GM18507 (cell line): ENCODE results near the gene ZNF667.

Source experiments
- DNase-seq: peaks from one replicate; pipeline ENCODE4 v3.0.0; 2011; ENCODE audit warnings: low read depth; ENCODE audit not compliant: insufficient read length; ENCODE audit errors: extremely low spot score
- FAIRE-seq: peaks from 2 replicates; lab custom pipeline; 2011; peaks lifted over from hg19 to GRCh38; lab: Jason Lieb, UNC

Gene ZNF667

DNA sequence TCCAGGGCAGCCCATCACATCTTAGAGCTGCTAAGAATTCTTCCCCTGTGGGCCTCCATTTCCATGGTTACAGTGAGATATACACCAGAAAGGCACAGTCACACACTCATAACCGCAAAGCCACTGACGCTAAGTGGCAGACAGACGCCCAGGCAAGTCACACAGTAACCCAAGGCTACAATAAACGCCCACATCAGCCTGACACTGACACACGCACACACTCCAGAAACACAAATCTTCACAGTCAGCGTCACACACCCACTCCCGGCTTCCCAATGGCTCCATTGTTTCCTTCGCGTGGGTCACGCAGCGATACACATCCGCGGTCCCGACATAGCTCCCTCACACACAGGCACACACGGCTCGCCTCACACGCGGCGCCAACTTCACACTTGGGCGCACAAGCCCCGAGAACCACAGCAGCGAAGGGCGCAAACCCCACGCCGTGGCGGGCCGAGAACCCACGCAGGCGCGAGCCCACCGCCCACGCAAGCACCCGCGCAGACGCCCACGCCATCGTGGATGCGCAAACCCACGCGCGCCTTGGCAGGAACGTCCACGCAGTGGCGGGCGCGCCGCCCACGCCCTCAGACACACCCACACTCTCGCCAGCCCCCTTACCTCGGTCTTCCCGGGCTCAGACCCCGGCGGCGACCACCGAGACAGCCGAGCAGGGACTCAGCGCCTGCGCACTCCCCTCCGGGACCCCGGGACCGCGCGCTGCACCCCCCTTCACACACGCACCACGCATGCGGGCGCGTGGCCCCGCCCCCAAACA is at the start of gene ZNF667:
ZNF667 (minus strand) TSS at position 695 of the 778 bp plus-strand sequence. CDS start 14,975 bp downstream, outside the sequence.
- no peak for FAIRE-seq
- no peak for DNase-seq

DNA sequence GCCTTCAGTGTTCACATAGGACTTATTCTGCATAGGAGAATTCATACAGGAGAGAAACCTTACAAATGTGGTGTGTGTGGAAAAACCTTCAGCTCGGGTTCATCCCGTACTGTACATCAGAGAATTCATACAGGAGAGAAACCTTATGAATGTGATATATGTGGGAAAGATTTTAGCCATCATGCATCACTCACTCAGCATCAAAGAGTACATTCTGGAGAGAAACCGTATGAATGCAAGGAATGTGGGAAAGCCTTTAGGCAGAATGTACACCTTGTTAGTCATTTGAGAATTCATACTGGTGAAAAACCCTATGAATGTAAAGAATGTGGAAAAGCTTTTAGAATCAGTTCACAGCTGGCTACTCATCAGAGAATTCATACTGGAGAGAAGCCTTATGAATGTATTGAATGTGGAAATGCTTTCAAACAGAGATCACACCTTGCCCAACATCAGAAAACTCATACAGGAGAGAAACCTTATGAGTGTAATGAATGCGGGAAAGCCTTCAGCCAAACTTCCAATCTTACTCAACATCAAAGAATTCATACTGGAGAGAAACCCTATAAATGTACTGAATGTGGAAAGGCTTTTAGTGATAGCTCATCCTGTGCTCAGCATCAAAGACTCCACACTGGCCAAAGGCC is 48.2 kb upstream of the ZNF667 start:
- DNase-seq, result no peak
- no peak for FAIRE-seq

DNA sequence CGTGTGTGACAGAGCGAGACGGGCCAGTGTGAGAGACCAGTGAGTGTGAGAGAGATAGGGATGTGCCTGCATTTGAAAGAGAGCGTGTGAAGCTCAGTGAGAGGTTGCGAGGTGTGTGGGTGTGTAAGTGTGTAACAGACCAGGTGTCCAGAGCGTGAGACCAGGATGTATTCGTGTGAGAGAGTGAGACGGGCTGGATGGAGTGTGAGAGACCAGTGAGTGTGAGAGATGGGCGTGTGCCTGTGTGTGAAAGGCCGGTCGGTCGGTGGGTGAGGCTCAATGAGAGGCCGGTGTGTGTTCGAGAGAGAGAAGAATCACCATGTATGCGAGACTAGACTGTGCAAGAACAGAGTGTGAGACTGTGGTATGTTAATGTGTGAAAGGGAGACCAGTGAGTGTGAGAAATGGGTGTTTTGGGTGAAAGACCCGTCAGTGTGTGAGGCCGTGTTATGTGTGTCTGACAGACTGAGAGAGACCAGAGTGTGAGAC is 31.2 kb upstream of the ZNF667 start:
- FAIRE-seq (no peak), DNase-seq (no peak)

DNA sequence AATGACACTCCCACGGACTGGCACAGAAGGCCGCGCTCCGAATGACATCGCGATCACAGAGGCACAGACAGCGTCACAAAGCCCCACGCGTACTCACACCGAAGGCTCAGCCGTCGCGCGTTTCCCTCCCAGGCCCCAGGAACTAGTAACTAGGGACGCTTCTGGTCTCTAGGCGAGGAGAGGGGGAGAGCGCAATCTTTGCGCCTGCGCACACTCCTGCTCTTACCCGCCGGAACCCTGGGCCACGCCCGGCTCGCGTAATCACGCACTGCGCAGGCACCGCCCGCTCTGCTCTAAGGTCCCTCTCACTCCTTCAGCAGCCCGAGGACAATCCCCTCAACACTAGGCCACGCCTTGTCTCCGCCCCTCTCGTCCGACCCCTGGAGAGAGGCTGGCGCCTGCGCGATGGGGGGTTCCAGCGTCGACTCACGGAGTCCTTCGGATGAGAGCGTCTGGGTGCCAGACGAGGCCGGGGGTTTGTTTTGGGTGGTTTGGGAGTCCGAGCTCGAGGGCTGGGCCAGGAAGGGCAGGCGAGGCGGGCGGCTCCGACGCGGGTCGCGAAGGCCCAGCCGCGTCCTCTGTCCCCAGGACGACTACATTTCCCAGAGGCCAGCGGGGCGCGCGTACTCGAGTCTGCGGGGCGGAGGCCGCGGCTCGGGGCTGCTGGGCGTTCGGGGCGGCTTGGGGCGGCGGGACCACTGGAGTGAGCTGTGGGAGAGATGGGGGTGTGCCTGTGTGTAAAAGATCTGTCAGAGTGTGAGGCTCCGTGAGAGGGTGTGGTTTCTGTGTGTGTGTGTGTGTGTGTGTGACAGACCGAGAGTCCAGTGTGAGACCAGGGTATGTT is 30.5 kb upstream of the ZNF667 start, which contains the start of gene ZNF471:
ZNF471 (plus strand) TSS at position 410 of the 844 bp plus-strand sequence. CDS start 3,717 bp downstream, outside the sequence.
- no peak for FAIRE-seq

DNA sequence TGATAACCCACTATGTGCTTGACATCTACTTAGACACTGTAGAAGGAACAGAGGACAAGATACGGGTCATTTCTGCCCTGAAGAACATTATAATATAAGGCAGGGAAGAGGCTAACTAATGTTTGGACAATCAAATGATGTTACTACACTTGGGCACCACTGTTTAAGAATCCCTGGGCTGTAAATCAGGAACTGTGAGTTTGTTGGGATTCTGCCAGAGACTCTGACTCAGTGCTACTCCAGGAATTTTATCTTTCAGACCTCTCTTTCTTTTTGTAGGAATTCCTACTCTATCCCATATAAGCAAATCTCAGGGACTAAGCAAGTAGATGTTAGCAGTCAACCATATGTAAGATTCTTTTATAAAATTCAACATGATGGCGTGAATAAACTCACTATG is 27.4 kb upstream of the ZNF667 start:
- no peak for FAIRE-seq
- DNase-seq, result no peak

More for the DNA sequence above, 30.5 kb upstream of the ZNF667 start, which contains the start of gene ZNF471:
- no peak for DNase-seq

DNA sequence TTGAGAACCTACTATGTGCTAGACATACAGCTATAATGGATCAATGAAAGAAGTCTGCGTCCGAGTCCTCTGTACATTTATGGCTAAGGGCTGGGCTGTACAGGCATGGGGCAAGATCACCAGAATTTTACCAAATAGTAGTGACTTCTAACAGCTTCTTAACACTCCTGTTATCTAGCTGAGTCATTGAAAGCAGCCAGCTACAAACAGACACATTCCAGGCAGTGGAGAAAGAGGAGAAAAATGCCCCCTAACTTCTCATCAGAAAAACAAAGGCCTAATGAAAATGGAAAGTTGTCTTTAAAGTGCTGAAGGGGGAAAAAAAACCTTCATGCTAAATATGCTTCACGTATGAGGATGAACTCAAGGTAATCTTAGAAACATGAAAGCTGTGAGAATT is 14.3 kb upstream of the ZNF667 start:
- no peak for FAIRE-seq

DNA sequence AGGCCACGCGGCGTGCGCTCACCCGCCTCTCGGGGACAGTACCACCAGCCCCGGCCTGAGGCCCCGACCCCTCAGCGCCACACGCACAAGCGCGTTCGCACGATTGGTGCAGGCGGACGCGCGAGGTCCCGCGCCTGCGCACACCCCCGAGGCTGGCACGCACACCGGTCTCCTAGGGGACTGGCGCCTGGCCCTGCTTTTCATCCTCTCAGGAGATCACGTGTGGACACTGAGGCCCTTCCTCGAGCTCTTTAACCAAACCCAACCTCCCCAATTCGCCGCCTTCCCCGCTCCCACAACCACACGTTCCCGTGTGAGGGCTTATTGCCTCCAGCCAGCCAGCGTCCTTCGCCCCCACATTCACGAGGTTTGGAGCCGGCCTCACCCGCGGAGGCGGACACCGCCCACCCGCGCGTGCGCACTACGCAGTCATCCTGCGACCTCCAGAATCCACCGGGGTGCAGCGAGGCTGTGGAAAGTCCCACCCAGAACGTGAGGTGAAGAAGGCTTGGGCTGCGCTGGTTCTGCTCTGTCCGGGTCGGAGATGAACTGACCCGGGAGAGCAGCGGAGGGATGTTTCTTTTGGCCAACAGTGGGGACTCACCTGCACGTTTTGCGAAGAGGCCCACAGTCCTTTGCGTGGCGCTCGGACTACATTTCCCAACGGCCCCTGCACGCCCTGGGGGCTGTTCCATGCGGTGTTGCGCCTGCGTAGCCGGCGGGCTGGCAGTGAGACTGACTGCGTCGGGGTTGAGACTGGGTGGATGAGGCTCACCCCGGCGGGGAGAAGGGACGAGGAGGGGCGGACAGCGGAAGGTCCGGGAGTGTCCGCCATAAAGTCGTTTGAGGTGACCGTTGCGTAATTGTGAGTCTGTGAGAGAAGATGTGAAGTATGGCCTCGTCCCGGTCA is 539 bp upstream of the ZNF667 start:
- DNase-seq, result no peak
- no peak for FAIRE-seq

More for the DNA sequence above, 14.3 kb upstream of the ZNF667 start:
- DNase-seq, result no peak

DNA sequence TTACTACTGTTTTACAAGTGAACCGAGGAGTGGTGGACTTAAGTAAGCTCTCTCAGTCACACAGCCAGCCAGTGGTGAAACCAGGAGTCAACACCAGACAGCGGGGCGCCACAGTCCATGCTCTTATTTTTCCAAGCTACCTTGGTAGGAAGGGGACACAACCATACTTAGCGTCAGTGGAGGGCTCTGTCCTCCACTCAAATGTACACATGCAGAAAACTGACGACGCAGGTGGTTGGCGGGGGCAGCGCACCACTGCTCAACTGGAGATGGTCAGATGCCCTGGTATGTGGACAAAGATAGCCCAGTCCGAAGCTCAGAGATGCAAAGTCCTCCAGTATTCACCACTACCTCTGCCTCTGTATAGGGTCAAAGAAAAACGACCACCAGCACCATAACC is 1.1 kb downstream of the ZNF667 start:
- no peak for FAIRE-seq

DNA sequence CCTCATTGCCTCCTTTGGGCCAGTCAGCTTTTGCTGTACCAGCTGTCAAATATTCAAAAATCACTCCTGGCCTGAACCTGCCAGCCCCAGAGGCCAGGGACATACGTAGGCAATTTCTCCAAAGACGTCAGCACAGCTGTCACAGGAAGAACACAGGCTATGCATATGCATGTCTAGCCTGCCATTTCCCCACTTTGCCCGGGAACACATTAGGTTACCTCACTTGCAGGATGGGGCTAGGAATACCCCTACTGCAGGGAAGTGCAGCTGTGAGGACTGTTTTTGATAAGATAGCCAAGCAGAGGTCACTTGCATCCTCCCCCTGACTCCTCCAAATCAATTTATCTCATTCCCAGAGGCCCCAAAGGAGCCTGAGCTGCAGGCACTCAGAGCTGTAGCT is 2.8 kb downstream of the ZNF667 start:
- FAIRE-seq, result no peak

More for the DNA sequence above, 1.1 kb downstream of the ZNF667 start:
- DNase-seq, result no peak

DNA sequence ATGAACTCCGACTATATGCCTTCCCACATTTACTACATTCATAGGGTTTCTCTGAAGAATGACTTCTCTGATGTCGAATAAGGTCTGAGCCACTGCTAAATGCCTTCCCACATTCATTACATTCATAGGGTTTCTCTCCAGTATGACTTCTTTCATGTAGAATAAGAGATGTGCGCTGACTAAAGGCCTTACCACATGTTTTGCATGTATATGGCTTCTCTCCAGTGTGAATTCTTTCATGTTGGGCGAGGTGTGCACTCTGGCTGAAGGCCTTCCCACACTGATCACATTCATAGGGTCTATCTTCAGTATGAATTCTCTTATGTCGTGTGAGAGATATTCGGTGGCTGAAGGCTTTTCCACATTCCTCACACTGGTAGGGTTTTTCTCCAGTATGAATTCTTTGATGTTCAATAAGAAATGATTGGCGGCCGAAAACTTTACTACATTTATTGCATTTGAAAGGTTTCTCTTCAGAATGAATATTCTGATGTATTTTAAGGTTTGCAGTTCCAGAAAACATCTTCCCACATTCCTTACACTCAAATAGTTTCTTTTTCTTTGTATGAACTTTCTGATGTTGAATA is 35.8 kb downstream of the ZNF667 start:
- no peak for FAIRE-seq

More for the DNA sequence above, 2.8 kb downstream of the ZNF667 start:
- no peak for DNase-seq

DNA sequence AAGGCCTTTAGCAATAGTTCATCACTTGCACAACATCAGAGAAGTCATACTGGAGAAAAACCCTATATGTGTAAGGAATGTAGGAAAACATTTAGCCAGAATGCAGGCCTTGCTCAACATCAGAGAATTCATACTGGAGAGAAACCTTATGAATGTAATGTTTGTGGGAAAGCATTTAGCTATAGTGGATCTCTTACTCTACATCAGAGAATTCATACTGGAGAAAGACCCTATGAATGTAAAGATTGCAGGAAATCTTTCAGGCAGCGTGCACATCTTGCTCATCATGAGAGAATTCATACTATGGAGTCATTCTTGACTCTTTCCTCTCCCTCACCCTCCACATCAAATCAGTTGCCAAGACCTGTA is 53.2 kb downstream of the ZNF667 start:
- DNase-seq (no peak), FAIRE-seq (no peak)

More for the DNA sequence above, 35.8 kb downstream of the ZNF667 start:
- no peak for DNase-seq

DNA sequence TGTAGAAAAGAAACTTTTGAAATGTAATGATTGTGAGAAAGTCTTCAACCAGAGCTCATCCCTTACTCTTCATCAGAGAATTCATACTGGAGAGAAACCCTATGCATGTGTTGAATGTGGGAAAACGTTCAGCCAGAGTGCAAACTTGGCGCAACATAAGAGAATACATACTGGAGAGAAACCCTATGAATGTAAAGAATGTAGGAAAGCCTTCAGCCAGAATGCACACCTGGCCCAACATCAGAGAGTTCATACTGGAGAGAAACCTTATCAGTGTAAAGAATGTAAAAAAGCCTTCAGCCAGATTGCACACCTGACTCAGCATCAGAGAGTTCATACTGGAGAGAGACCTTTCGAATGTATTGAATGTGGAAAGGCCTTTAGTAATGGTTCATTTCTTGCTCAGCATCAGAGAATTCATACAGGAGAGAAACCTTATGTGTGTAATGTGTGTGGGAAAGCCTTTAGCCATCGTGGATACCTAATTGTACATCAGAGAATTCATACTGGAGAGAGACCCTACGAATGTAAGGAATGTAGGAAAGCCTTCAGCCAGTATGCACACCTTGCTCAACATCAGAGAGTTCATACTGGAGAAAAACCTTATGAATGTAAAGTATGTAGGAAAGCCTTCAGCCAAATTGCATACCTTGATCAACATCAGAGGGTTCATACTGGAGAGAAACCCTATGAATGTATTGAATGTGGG is 53.7 kb downstream of the ZNF667 start:
- DNase-seq (no peak), FAIRE-seq (no peak)

DNA sequence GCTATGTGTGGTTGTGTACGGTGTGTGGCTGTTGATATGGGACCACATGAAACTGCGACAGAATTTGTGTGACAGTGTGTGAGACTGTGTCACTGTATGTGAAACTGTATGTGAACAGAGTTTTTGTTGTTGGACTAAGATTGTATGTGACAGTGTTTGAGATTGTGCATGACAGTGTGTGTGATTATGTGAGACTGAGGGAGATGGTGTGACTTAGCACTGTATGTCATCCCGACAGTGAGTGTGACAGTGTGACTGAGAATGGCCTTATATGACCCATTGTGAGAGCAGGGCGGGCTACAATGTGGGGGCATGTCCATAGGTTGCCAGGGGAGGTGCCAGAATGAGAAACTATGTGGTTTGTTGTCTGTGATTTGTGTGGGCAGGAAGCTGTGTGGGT is 72.1 kb downstream of the ZNF667 start:
- no peak for DNase-seq
- FAIRE-seq, result no peak

DNA sequence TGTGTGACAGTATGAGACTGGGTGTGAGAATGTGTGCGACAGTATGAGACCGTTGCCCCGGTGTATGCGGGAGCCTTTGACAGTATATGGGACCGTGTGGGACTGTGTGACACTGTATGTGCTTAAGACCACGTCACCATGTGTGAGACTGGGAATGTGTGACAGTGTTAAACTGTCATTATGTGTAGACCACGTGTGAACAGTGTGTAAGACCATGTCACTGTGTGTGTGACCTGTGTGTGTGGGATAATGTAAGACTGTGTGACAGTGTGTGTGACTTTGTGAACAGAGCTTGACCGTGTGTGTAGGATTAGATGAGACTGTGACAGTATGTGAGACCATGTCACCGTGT is 72.5 kb downstream of the ZNF667 start:
- FAIRE-seq, result no peak
- DNase-seq, result no peak

DNA sequence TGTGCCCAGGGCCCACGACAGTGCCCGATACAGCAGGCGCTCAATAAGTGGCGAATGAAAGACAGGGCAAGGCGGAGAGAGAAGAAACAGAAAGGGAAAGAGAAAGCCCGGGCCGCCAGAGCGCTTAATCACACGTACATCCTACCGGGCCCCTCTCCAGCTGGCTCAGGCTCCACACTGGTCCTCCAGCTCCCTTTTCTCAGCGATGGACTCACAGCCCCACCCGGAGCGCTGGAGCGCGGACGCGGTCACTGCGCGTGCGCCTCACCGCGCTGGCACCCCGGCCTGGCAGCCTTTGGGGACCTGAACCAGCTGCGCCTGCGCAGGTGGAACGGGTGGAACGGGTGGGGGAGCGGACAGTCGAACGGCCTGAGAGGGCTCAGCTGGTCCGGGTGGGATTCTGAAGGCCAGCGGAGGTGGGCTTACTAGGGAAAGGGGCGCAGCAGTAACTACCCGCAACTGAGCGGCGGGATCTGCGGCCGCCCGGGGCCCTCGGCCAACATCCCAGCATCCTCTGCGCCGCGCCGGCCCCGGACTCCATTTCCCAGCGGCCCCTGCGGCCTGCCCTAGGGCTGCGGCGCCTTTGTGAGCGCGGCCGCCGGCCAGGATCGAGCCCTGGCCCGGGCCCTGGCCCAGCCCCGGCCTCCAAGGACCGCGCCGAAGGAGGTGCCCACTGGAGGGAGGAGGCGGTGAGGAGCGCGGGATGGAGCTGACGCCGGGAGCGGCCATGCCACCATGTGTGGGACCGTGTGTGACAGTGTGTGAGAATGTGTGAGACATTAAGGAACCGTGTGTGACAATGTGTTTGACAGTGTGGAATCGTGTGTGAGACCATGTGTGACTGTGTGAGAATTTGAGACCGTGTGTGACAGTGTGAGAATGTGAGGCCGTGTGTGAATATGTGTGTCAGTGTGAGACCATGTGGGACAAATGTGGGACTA is 73.1 kb downstream of the ZNF667 start, which contains the start of gene ZNF583:
ZNF583 (plus strand) TSS at position 569 of the 941 bp plus-strand sequence. CDS start 2,783 bp downstream, outside the sequence.
- FAIRE-seq, result peak; percentile 82
- peak; percentile 80 for DNase-seq

DNA sequence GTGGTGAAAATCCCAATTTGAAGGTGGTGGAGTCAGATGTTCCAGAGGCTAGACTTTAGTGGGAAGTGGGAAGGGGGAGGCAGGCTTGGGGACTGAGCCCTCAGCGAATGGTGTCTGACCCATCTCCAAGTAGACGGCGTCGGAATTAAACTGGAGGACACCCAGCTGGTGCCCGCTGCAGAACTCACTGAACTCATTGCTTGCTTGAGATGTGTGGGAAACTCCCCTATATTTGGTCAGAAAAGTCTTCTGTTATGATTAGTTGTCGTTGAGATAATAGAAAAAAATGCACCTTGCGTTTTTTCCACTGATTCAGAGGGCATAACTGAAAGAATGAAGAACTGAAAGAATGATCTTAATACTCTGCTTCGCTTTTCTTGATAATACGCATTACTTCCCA is 73.9 kb downstream of the ZNF667 start:
- DNase-seq (no peak), FAIRE-seq (no peak)

DNA sequence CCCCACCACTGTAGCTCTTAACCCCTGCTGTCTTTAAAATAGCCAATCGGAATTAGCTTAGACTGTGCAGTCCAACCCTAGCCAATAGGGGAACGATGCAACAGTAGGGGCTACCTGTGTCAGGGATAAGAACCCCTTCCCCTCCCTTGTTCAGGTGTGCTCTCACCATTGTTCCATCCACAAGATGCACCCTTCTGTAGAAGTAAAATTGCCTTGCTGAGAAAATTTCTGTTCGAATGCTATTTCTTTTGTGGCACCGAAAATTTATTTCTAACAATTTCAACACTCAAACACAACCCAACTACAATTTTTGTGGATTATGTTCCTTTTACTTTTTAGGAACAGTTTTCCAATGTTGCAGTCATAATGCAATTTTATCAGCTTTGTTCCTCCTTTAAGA is 76.7 kb downstream of the ZNF667 start:
- DNase-seq, result no peak
- FAIRE-seq, result no peak
